Measurements from ENCODE around the gene SERBP1.
"Not testable (repeated sequence)": the region's sequence is repeated elsewhere in the genome, so short reads cannot be mapped to it uniquely, and the experiment has no call there.

Gene SERBP1

DNA sequence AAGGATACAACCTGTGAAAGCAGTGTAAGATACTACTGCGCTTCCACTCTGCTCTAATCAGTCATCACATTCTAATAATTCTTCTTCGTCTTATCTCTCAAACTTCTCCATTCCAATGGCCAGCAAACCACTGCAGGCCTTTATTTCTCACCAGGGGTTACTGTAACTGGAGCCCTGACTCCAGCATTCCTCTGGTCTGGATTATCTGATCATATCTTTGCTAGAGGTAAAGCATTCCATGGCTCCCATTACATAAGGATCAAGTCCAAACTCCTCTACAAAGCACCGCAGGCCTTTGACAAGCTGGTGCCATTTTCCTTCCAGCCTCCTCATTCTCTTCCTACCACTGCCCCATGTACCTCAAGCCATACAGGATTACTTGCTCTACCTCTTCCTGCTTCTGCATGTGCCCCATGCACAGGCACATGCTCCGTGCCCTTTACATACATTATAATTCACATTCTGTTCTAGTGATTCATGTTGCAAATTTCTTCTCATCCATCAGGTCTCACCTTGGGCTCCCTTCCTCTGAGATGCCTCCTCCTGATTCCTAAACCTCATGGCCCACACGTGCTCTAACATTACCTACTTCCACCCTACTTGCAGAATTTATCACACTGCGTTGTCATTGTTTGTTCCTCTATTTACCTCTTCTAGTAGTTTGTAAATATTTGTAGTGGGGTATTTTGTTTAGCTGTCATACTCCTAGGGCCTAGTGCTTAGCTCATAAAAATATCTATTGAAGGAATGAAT is 9.3 kb upstream of the SERBP1 start:
- DNase-seq, result no peak

DNA sequence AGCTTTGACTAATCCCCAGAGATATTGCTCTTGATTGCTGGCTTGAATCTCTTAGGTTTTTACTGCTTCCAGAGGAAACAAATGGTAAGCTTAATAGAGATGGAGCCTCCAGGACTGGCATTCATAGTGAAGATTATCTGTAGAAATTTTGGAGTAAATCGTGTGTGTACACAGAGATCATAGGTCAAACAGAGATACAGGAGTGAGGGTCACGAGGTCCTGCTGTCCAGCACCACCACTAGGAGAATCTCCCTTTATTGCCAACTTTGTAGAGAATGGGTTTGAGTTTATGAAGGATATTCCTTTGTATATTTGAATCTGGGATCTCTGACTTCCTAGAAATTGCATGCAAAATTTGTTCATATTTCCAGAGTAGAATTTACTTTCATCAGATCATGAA is 7.8 kb upstream of the SERBP1 start:
- no peak for DNase-seq

DNA sequence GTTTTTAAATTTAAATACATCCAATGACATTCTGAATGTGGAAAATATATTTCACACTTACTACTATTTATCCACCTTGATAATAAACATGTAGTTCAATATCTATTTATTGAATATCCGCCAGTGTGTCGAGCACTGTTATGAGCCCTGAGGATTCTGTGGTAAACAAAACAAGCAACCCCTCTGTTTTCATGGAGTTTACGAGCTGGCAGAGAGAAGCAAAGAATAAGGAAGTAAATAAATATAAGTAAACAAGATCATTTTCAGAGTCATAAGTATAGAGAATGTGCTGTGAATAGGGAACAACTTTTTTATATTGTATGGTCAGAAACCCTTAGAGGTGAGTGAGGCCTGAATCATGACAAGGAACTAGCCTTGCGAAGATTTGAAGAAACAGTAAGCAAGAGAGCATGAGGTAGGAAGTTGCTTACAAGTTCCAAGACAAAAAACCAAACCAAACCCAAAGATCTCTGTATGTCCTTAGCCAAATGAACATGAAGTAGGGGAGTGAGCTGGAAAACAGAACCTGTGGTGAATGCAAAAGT is 6.4 kb upstream of the SERBP1 start:
- DNase-seq, result no peak

DNA sequence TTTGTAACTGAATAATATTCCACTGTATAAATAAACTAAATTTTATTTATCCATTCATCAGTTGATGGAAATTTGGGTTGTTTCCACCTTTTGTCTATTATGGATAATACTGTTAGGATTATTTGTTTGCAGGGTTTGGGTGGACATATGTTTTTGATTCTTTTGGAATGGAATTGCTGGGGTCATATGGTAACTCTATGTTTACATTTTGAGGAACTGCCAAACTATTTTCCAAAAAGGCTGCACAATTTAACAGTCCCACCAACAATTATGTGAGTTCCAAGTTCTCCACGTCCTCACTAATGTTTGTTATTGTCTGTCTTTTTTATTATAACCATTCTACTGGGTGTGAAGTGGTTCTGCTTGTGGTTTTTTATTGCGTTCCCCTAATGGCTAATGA is 4.3 kb upstream of the SERBP1 start:
- DNase-seq, result no peak

DNA sequence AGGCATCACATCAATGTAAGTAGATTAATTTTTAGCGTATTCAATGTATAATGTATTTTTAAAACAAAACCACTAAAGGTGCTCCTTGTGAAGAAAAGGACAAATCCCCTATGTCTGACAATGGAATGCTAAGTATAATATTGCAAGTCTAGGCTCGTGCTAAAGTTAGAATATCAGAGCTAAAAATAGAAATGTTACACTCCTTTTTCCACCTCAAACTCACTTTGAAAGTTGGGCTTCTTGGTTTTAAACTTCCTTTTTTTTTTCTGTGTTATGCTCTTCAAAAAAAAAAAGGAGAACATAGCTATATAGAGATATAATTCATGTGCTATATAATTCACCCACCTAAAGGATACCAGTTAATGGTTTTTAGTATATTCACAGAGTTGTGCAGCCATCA is 3.6 kb upstream of the SERBP1 start:
- DNase-seq, result no peak

DNA sequence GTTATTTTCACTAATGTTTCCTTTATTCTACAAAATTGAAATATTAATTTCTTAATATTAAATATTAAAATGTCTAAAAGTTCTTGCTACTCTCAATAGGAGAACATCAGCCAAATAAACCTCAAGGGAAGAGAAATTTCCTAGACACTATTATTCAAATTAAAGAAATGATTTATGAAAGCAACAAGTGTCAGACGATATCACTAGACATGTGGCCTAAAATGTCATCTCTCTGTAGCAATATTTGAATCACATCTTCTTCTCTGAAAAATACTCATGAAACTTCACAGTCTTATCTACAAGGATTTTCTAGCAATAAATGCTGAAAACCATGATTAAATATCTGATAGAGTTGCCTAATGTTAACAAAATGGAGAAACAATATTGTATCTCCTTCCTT is 2.5 kb upstream of the SERBP1 start:
- no peak for DNase-seq

DNA sequence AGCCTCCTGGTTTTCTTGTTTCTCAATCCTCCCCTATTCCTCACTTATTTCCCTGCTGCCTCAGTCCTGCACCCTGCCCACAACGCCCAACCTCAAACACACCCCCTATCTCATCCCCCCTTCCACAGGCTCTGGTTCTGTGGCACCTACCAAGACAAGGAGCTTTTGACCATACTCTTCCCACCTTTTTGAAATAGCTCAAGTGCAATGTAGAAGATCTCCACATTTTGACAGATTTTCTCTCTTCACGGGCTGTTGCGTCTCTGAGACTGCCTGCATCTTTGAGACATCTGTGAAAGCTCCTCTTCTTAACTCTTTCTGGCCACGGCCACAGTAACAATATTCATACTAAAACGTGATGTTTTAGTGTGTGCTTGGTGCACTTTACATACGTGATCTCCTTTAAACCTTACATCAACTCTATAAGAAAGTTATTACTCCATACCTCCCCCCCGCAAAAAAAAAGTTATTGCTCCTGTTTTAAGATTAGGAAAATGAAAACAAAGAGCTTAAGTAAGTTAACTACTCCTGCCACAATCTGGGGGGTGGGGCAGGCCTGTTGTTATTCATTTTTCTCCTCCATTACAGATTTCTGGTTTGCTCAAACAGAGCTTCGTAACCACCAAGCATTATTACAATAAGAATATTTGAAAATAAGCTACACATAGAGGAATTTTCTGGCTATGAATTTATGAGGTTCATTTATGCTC is 1.8 kb upstream of the SERBP1 start:
- peak; percentile 22 for DNase-seq

DNA sequence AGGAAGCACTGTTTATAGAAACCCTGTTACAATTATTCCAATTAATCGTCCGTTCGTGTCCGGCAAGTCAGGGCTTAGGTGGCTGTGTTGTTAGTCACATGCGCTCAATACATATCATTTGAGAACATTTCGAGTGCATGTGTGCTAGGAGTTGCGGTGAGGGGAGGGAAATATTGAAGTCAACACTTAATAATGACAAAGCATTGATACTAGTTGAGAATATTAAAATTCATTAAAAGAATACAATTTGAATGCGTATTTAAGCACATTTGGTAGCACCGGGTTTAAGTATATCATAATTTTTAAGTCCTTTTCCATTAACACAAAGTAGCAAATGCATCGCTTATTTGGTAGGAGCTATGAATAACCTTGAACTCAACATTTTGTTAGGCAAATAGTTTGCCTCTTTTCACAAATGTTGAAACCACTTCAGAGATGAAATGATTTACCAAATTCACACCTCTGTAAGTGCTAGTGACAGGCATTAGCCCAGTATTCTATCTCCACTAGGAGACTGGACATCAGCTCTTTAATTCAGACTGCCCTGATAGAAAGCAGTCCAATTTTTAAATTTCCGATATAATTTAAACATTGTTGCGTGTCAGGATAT is 1.1 kb upstream of the SERBP1 start:
- no peak for DNase-seq

DNA sequence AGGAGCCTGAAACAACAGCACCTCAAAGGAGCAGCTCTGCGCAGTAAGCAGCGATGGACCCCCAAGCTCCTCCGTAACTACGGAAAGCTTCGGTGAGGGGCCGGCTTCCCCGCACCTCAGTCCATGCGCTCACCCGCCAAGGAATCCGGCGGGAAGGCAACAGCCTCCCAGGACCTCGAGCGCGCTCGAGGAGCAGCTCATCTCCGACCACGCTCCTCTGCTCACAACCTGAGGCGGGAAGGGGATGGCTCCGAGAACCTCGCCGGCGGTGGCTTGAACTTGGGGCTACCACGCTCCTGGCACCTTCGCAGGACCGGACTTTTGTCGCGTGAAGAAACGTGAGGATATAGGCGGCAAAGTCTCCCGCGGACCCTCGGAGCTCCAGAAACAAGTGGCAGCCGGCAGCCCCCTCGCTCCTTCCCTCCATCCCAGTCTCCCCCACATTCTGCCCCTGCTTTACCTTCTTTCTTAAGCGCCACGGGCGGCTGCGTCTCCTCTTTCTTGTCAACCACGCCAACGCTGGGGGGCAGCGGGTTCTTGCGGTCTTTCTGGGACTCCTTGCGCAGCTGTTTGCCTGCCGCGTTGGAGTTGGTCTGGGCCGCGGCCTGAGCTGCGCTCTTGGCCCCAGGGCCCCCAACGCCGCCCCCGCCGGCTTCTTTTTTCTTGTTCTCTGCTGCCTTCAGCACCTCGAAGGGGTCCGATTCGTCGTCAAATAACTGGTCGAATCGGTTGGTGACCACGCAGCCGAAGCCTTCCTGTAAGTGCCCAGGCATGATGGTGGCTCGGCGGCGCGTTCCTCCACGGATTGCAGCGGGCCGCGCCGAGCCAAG is 459 bp downstream of the SERBP1 start:
- peak; percentile 49 for DNase-seq

DNA sequence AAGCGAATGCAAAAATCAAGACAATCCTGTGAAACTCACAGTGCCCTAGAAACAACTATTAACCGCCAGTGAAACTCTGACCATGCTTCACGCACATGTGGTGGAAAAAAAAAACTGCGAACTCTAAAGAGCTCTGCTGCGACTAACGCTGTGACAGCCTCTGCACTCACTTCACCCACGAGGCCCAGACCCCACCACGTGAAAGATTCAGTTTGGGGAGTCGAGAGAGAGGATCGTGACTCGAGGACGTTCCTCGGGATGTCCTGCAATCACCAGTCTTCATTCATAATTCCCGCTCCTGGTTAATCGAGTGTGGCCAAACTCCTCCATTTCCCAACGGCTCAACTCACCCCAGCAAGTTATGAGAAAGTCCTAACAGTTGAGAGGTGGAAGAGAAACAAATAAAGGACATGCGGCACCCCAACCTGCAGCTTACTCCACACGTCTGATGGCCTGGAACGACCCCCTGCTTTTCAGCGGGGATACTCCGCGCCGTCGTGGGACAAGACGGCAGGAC is 1.1 kb downstream of the SERBP1 start:
- peak; percentile 63 for DNase-seq

DNA sequence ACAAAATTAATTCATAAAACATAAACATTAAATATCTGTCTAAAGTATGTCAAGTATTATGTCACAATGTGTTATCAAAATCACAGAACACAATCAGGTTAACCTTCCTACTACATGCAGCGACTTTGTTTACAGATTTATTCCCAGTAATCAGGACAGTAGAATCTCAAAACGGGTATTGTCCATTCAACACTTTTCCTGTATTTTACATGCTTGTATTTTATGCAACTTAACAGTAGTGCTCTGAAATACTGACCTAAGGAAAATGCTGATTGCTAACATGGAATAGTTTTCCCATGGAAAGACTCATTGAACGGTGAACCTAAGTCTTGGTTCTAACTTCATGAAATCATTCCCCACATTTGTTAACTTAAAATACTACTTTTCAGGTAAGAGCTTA is 2.3 kb downstream of the SERBP1 start:
- no peak for DNase-seq

DNA sequence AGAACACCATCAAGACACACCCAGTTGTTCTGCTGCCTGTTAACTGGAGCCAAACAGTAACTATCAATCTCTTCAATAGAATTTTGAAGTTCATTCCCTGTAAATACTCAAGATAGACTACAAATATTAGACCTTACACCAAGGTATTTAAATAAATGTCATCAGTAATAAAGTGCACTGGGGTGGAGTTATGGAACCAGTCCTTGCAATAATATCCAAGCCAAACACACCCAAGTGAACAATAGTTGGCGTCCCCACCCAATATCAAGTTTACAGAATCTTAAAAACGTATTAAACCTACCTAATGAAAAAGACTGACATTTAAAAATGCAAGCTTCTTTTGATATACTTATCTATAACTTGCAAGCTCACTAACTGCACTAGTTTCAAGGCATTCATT is 2.7 kb downstream of the SERBP1 start:
- no peak for DNase-seq

DNA sequence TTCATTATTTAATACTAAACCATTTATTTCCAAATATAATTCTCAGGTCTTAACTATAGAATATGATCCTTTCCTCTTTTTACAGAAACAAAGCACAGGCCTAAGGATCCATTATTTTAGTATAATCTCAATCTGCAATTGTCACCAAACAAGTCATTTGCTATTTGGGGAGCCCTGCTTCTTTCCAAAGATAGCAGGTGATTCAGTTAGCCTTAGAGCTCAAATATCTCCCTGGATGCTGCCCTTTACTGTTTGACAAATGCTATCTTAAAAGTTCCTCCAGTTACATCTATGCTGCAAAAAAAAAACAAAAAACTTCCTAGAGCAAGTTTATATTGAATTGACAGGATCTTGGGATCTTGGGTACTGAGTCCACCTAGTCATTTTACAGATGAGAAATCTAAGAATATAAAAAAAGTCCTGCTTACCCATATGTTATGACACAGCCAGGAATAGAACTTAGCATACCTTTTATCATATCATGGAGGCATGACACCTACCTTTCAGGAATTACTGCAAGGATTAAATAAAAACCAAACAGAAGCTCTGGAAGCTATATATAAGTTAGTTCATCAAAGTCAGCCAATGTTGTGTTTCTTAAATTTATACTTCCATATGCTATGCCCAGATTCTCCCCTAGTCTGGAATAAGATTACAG is 9.2 kb downstream of the SERBP1 start:
- no peak for DNase-seq

DNA sequence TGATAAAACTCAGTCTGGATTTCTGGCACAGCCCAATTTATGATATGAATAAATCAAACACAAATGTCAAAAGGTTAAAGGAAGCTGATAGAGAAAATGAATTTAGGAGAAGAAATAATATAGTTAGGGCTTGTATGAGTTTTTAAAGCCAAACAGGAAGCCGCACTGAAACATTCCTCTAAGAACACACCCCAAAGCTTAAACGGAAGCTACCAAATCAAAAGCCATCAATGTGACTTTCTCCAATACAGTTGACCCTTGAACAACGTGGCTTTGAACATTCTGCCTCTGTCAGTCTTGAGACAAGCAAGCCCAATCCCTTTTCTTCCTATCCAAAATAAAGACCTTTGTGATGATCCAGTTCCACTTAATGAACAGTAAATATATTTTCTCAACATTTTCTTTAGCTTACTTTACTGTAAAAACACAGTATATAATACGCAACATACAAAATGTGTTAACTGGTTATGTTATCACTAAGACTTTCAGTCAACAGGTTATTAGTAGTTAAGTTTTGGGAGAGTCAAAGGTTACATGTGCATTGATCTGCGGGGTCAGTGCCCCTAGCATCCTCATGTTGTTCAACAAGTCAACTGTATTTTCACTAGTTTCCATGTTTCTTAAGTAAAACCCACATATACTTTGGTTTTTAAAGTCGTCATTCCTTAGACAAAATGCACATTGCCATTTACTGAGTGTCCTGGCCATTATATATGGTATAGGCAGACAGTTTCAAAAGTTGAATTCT is 11.2 kb downstream of the SERBP1 start:
- DNase-seq, result no peak

DNA sequence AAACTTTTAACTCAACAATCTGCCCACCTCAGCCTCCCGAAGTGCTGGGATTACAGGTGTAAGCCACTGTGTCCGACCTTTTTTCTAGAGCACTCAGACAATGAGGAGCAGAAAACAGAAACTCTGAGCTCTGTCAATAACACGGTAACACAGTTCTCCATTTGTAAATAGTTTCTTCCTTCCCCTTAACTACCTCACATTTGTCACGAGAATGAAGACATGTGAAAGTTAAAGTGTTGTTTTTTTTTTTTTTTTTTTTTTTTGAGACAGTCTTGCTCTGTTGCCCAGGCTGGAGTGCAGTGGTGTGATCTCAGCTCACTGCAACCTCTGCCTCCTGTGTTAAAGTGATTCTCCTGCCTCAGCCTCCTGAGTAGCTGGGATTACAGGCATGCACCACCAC is 12.5 kb downstream of the SERBP1 start:
- DNase-seq, result not testable (repeated sequence)

DNA sequence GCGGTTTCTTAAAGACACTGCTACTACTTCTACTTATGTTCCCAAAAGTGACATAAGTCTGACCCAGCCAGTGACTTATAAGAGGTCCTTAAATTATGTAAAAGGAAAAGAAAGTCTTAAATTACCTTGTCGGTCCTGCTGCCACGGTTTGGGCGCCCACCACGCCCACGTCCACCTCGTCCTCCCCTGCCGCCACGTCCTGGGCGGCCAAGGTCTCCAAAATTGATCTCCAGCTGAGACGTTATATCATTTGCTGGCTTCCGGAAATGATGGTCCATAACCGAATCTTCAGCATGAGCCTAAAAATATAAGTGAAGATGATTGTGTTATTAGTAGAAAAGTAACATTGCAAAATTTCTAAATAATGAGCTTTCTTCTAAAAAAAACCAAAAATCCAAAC is 15.2 kb downstream of the SERBP1 start:
- DNase-seq, result no peak

DNA sequence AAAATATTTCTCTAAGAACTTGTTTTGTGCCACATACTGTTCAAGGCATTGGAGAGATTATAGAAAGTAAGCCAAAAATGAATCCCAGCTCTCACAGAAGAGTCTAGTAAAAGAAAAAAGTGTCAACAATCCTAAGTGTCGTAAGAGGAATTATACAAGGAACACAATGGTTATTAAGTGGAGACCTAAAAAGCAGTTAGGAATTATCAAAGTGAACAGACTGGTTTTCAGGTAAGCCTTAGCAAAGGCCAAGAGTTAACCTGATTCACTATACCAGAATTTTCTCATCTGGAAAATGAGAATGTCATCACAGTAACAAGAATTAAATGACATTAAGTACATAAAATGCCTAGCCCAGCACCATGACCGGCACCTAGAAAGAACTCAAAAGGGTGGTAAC is 15.6 kb downstream of the SERBP1 start:
- no peak for DNase-seq

DNA sequence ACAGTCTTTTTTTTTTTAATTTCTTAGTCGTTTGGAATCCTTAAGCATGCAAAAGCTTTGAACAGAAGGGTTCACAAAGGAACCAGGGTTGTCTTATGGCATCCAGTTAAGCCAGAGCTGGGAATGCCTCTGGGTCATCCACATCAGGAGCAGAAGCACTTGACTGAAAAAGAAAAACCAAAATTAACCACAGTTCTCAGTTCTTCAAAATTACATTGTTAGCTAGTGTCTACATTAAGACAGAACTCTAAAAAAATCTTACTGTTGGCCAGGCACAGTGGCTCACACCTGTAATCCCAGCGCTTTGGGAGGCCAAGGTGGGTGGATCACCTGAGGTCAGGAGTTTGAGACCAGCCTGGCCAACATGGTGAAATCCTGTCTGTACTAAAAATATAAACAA is 17.1 kb downstream of the SERBP1 start:
- not testable (repeated sequence) for DNase-seq

DNA sequence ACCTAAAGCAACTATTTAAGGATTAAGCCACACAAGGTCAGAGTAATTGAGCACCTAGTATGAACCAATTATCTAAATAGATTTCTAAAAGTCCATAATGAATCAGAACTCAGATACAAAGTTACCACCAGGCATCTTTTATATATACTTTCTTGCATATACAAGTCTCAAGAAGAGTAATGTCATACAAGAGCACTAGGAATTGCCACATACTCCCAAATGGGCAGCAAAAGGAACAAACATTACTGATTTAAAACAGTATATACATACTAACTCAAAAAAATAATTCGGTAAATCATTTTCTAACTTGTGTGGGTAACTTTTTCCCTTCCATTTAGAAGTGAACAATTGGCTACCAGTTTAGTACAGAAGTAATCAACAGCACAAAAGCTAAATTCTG is 22.1 kb downstream of the SERBP1 start:
- DNase-seq, result no peak

DNA sequence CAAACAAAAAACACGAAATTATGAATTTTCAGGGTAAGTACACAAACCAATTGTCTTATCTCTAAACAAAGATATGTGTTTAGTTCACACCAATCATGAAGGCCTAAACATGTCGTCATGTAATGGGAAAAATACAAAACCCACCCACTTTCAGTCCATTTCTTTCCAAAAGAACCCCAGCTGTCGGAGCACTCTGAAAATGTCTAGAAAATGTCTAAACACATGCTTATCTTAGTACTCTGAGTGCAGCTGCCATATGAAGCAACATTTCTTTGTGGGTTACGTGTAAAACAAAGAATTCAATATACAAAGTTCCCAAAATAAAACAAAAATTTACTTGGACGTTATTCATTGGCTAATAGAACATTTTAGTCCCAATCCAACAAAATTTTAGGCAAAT is 22.7 kb downstream of the SERBP1 start:
- DNase-seq, result no peak

DNA sequence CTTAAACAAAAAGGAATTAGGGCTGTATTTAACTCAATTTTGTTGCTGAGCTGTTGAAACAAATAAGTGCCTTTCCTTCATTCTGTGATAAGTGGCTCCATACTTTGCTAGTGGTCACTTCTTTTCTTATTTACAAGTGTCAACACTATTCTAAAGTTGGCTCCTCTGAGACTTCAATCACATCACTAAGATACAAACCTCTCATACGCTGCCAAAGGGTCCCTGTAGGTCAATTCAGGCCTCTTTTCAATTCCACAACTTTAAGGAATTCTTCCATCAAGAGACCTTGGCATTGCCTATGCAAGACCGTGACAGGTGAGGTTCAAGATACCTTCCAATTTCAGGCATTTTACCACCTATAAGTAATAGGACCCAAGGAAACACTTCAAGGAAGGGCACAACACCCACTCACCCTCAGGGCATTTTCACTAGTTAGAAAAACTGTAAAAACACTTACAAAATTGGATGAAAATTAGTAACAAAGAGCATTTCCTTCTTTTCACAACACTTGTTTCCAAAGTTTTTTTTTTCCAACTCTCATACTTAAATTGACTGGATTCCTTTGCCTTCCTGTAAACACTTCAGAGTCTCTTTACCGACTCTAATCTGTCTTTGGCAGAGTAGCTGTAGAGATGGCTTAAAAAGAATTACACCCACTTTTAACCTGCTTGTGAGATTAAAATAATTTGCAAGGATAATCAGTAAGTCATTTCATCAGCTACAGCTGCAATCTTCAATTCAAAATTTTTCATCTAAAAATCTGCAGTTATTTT is 24.5 kb downstream of the SERBP1 start:
- DNase-seq, result no peak

Data from activated CD4-positive, alpha-beta T cell treated with anti-CD3 and anti-CD28 coated beads for 48 hours (primary cell).